ENCODE measurements around the gene SLCO2B1.

DNA sequence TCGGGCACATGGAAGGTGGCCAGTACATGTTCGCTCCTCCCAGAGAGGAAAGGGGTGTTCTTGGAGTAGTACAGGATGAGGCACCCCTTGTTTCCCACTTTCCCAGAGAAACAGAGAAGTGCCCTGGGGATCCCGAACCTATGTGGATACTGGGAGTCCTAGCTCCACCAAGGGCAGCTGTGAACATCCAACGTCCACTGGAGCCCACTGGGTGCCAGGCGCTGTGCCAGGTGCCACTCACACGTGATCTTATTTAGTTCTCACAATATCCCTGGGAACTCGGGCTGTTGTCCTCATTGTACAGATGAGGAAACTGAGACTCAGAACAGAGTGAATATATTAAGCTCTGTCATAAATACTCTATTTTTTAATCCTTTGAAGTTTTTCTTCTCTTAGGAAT is 12.0 kb downstream of the SLCO2B1 start:
- TF ChIP-seq CTCF (IDR thresholded peaks at IDR 0.05; ENCODE audit: control extremely low read depth in 1 of 3, insufficient read depth in 1 of 3, low read depth in 1 of 3, low read length in 3 of 3) (no peak), GABPA (IDR thresholded peaks at IDR 0.05; ENCODE audit: borderline replicate concordance, insufficient read depth, low read length) (no peak), EP300 (IDR thresholded peaks at IDR 0.05; ENCODE audit: borderline replicate concordance in 1 of 2, low read depth in 2 of 2, low read length in 2 of 2) (no peak), CREB1 (IDR thresholded peaks at IDR 0.05) (no peak), POLR2A (IDR thresholded peaks at IDR 0.05; ENCODE audit: control extremely low read depth in 1 of 2, low read depth in 2 of 2, low read length in 2 of 2) (no peak), EZH2 (IDR thresholded peaks at IDR 0.05; ENCODE audit: low read depth, low read length, severe bottlenecking) (no peak), TCF12 (IDR thresholded peaks at IDR 0.05; ENCODE audit: low read depth, low read length) (no peak), JUND (IDR thresholded peaks at IDR 0.05; ENCODE audit: low read length) (no peak), MAFK (IDR thresholded peaks at IDR 0.05; ENCODE audit: low read depth, low read length) (no peak), RFX5 (IDR thresholded peaks at IDR 0.05; ENCODE audit: borderline replicate concordance, low read depth, low read length) (no peak), SIN3A (conservative IDR thresholded peaks at IDR 0.05 in 1 of 2, IDR thresholded peaks at IDR 0.05 in 1 of 2; ENCODE audit: low read depth in 1 of 2, low read length in 2 of 2) (no peak), RBBP5 (IDR thresholded peaks at IDR 0.05; ENCODE audit: borderline replicate concordance, low read depth, low read length) (no peak)

Measured in H1 (cell line).